GM21576 (cell line): ENCODE results near the gene PLA2G6.

Experiments used
- ATAC-seq: cut with Tn5 transposase; IDR thresholded peaks from one replicate; pipeline ENCODE4 v1.9.1; 2021; ENCODE audit warnings: mild to moderate bottlenecking, moderate library complexity; ENCODE audit not compliant: unreplicated experiment

The PLA2G6 gene

DNA sequence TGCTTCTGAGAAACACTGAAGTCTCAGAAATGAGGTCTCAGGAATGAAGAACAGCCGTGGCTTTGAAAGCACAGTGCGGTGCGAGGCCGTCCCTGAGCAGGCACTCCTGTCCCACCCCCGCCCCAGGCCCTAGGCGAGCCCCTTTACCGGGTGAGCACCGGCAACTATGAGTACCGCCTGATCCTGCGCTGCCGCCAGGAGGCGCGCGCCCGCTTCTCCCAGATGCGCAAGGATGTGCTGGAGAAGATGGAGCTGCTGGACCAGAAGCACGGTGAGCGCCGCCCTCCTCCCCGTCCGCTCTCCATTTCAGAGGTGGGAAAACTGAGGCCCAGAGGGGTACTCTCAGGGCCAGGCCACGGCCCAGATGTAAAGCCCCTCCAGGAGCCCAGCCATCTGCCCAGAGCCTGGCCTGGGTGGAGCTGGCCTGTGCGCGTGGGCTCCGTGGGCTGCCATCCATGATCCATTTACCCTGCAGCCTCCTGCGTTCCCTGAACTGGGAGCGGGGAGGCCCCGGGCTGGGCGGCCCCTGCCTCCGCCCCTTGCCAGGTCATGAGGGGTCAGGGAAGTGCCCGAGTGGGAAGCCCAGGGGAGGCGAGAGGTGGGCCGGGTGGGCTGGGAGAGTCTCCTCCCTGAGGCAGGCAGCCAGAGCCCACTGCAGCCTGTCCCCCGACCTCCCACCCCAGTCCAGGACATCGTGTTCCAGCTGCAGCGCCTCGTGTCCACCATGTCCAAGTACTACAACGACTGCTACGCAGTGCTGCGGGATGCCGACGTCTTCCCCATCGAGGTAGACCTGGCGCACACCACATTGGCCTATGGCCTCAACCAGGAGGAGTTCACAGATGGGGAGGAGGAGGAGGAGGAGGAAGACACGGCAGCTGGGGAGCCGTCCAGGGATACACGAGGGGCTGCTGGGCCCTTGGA, 107.2 kb downstream of the PLA2G6 start:
- no peak for ATAC-seq

DNA sequence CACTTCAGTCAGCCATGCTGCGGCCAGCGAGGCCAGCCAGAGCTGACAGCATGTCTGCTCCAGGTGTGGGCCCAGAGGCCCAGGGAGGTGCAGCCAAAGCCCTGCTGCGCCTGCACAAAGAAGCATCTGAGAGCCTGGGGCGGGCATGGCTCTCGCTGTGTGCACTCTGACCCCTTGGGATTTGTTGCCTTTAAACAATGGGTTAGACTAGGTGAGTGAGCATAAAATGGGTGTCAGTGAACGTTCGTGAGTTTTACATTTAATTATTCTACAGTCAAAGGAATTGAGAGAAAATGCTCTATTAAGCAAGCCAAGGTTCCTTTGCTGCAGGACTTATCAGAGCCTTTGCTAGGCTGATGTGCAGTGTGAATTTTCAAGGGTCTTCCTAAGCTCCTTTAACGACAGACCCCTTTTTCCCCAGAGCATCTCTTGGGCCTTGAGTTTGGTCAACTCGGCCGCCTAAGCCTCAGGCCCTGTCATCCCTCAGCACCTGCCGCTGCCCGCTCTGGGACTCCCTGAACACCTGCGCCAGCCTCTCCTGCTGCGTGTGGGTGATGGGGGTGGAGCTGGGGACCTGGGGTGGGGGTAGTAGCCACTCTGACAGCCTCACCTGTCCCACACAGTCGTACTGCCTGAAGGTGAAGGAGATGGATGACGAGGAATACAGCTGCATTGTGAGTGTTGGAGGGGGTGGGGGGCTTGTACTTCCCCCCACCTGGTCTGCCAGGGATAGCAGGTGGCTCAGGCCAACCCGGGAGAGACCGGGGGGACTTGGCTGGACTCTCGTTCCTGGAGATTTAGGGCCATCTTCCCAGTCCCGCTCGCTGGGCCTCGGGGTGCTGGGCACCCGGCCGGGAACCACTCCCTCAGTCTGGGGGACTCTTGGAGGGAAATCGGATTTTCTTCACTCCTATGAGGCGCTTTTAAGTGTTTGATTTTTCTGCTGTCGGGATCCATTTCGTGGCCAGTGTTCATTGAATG, 108.2 kb downstream of the PLA2G6 start:
- ATAC-seq, result no peak

DNA sequence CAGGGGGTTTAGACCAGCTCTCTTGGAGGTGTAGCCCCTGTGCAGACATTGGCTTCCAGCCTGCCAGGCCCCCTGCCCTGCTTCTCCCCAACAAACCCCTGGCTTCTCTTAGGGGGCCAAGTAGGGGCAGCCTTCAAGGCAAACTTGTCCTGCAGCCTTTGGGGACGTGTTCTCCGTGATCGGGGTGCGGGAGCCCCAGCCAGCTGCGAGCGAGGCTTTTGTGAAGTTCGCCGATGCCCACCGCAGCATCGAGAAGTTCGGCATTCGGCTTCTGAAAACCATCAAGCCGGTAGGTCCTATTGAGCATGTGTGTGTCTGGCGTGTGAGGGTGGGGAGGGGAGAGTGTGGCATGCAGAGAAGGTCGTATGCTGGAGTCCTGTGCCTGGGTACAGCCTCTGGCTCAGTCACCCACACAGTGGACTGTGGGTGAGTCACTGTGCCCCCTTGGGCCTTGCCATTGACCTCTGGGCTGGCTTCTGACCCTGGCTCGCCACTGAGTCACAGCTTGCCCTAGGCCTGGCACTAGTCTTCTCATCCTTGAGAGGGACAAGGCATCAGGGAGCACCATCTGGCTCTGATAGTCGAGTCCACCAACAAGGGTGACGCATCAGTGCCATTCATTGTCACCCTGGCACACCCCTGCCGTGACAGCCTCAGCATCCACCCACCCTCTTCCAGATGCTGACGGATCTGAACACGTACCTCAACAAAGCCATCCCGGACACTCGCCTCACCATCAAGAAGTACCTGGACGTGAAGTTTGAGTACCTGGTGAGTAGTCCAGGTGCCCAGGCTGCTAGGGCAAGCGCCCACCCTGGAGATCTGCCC, 109.1 kb downstream of the PLA2G6 start:
- no peak for ATAC-seq

DNA sequence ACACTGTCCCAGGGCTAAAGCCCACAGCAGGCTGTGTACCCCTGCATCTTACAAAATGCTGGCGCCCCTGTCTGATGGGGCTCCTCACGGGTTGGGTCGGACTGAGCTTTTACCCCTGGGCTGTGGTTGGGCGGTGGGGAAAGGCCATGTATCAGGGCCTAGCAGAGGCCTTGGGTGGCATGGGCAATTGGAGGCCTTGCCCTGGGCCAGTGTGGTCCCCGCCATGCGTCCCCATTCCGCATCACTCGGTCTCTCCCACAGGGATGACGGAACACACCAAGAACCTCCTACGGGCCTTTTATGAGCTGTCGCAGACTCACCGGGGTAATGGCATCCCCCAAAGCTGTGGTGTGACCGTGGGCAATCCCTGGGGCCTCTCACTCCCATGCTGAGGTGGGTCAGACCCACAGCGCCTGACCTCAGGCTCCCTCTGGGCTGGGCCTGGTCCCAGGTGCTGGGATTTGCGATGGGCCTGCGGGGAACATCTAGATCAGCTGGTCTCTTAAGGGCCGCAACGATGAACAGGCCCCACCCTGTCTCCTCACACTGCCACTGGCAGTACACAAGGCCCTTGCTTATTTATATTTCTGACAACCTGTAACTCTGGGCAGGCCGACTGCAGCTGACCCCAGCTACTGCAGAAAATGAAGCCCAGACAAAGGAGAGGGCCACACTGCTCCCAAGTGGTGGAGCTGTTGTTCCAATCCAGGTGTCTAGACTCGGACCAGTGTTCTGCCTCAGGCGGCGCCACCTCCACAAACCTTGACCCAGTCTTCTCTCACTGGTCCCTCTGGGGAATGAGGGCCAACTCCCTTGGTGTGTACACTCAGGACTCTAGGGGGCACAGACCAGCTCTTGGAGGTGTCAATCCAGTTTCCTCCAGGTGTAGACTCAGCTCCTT, 110.0 kb downstream of the PLA2G6 start:
- ATAC-seq, result no peak

DNA sequence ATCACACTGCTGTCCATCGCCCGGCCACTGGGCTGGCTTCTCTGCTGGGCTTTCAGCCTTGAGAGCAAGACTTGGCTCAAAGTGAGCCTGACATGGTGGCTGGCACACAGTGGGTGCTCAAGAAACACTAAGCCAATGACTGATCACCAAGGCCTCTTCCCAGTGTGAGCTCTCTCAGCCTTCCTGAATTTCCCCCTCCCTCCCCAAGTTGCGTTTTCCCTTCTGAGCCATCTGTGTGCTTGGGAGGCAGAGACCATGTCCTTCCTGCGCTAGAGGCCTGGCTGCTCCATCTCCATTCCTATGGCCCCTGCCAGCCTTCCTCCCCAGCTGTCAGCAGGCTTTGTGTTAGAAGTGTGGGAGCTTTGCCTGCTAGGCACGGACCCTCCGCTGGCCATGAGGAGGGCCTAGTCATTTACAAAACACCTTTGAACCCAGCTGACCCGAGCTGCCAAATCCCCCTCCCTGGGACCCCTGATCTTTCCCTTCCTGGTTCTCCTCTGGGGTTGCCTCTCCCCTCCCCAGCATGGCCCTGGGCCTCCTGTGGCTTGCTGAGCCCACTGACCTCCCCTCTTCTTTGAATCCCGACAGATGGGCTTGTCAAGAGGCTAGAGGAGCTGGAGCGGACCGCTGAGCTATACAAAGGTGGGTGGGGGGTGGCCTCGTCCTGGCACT, 111.2 kb downstream of the PLA2G6 start:
- ATAC-seq, result no peak

DNA sequence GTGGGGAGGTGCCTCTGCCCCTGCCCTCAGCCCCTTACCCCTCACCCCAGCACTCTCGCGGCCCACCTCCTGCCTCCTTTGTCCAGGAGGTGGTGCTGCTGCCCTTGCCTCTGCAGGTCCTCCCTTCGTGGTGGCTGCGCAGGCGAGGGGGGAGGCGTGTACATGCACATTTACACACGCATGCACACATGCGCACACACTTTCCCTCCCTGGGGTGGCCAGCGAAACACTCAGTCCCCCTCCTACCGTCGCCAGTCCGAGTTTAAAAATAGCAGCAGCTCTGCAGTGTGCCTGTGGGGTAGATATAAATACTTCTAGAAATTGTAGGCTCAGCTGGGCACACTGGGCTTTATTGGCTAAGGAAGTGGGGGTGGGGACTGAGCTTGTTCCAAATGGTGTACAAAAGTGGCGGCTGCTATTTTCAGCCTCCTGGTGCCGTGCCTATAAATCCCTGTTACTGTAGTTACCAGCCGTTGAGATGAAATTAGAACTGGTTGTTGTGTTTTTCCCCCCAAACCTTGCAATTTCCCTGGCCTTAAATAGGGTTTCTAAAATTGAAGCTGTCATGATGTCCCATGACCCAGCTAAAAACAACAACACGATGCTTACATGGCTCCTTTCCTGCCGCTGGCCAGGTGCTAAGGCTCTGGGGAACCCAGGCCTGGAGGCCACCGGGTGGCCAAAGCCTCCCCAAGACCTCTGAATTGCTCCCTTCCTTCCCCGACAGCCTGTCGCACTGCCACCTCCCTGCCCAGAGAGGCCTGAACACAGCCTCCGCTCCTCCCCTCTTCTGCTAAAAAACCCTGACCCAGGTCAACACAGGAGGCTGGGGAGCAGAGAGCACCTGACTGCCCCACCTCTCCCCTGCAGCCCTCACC, 112.0 kb downstream of the PLA2G6 start:
- ATAC-seq, result no peak

DNA sequence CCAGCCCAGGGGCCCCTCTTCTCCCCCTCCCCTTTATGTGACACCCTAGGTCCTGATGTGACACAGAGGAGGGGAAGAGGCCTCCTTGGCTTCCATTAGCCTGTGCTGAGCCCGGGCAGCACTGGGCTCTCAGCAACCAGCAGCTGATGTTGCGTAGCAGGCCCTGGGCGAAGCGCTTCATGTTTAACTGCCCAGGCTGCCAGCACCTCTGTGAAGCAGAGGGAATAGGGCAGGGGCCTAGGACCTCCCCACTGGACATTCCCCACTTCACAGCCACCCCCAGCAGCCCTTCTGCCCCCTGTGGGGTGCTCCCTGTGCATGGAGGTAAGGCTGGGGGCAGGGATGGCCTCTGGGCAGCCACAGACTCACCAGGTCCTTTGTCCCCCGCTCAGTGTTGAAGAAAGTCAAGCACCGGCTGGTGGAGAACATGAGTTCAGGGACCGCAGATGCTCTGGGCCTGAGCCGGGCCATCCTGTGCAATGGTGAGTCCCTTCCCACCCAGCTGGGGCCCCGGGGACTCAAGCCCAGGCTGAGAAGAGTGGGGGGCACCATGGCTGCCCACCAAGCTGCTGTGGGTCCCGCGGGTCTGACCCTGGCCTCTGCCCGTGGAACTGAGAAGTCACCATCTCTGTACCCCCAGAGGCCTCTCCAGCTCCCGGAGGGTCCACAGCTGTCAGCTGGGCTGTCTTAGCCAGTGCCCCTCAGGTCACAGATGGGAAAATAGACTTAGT, 112.8 kb downstream of the PLA2G6 start:
- no peak for ATAC-seq

DNA sequence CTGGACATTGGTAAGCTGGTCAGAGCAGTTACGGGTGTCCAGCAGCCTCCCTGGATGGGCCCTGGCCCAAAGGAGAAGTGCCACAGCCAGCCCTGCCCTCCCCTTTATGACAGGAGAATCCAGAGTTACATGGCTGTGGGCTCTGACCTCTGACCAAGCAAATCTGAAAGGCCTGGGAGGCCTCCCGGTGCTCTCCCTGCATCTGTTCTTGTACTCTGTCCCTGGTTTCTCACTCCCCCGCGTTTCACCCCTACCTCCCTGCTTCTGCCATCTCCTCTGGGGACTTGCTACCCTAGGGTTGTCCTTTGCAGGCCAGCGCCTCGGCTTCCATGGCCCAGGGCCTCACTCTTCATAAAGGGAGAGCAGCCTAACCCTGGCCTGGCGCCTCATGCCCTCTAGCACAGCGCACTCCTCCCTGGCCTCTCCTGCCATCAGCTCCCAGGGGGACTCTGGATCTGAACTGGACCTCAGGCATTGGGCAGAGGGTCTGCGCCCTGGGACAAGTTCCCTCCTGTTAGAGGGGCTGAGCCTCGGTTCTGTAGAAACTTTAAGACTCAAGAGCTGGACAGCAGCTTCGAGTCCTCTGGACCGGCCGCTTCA, 113.8 kb downstream of the PLA2G6 start:
- no peak for ATAC-seq

DNA sequence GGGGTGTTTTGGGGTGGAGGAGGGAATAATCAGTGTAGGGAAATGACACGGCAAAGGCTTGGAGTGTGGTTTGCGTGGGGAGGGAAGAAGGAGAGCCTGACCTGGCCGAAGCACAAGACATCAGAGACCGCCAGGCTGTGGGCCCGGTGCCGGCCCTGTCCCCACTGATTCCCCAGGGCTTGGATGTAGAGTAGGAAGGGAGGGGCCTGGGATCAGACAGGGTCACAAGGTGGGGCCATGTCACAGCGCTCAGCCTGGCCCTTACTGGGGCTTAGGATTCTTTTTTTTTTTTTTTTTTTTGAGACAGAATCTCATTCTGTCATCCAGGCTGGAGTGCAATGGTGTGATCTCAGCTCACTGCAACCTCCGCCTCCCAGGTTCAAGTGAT, 114.6 kb downstream of the PLA2G6 start:
- ATAC-seq, result no peak

DNA sequence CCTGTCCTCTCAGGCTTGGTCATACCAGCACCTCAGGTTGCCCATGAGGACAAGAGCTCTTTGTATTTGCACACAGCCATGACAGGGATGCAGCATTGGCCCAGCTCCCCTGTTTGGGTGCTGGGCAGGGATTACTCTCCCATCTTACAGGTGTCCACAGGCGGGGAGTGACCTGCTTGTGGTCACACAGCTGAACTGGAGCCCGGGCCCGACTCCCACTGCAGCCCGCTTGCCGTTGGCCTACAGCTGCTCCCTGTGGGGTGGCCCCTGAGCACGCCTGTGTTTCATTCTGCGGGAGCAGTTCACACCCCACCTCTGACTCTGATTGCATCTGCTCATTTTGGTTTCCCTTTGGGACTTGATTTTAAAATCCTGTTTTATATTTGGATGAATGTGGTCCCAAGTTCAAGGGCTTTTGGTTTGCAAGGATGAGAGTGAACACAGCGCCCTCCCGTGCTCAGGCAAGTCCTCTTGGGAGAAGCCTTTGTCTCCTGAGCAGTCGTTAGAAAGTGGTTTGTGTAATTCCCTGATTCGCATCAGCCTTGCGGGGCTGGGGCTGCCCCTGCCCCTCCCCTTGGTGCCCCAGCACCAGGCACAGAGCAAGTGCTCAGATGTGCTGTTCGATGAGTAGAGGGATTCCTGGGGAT, 115.1 kb downstream of the PLA2G6 start:
- ATAC-seq, result no peak

DNA sequence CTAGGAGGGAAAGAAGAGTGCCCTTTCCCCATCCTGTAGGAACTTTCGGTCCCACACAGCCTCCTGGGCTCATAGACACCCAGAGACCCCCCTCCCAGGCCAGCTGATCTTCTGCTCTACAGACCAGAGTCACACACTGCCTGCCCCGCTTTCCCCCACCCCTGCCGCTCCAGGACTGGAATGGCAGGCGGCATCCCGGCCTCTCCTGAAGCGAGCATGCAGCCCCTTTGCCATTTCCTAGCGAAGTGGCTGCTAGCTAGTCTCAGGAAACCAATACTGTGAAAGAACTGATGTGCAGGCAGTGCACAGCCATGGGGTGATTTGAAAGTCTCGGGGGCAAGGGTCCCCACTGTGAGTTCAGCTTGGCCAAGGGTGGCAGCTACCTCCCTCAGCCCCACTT, 116.1 kb downstream of the PLA2G6 start:
- no peak for ATAC-seq

DNA sequence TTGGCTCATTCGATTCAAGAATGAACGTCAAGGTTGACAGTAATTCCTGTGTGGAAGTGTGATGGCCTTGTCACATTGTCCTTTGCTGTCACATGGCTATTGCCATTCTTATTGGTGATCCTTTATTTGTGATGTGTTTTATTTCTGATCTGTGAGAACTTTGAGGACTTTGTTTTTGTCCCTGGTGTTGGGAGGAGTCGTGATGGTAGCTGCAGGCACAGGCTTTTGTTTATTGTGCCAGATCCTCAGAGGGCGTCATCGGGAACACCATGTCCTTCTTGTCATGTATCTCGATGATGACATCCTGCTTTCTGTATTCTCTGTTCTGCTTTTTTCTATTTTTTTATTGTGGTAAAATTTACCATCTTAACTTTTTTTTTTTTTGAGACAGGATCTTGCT, 118.8 kb downstream of the PLA2G6 start:
- ATAC-seq, result no peak
